ENCODE measurements around the gene TBX2. TPM values are rescaled to one million over a fixed set of nuclear protein-coding genes. Genes with fewer than 3 reads are reported as not detected.

Gene TBX2
- total RNA-seq, 1 donor from 2014 or later, result 1.1 TPM

DNA sequence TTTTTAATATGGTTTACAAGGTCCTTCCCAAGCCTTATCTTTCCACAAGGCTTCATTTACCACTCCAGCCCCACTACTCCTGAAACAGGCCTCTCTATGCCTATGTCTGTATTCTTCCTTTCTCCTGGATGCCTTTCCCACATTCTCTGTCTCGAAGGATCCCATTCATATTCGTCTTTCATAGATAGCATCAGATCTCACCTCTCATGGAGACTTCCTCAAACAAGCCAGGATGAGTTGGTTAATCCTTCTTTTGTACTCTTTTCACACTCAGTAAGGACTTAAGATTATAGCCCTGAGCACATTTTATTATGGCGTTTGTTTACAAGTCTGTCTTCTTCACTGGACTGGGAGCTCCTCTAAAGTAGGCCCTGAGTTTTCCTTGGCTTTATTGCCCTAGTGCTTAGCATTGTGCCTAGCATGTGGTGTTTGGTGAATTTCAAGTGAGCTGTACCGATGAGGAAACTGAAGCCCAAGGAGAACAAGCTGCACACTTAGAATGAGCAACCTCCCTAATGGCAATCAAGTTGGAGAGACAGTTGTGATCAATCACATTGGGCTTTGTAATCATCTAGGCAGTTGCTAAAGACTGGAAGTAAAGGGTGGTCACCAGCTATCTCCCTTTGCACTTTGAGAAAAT, 42.6 kb downstream of the TBX2 start:
- Mint-ChIP-seq H3K27ac (no peak overlapping the region), H3K4me1 (ENCODE audit: low read depth) (peaks cover 11% of the 10 kb centered on the region), H3K36me3 (ENCODE audit: insufficient read depth) (no peaks in the 10 kb centered on the region), H3K9me3 (ENCODE audit: low read depth) (peaks cover 3% of the 10 kb centered on the region), H3K27me3 (peaks cover 47% of the 10 kb centered on the region), H3K4me3 (ENCODE audit: low read depth) (no peak overlapping the region)
- no peak for TF ChIP-seq CTCF (IDR thresholded peaks at IDR 0.05; ENCODE audit: unreplicated experiment)
- DNase-seq (ENCODE audit: low spot score, unreplicated experiment), result no peak

DNA sequence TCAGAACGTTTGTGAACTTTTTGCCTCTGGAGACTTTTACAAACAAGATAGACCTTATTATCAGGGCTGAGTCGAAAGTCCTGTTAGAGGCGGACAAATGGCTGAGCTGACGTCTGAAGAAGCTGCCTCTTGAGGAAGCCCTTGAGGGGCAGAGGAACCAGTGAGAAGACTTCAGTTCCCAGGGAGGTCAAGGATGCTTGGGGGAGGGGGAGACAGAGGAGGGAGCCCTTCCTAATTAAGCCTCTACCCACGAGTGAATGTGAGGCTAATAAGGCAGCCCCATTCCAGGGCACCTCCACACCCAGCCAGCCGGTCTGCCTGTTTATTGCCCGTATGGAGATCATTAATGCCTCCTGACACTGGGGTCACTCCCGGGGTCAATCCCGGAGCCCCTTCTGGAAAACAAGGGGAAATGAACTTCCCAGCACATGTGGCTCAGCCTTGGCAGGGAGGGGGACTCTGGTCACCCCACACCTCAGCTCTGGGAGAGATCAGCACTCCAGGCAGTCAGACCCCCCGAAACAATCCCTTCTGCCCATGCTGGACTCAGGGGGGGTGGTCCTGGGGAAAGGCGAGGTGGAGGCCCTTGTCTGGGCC, 43.3 kb downstream of the TBX2 start:
- H3K27me3 Mint-ChIP-seq, result peaks cover 49% of the 10 kb centered on the region
- DNase-seq (ENCODE audit: low spot score, unreplicated experiment), result no peak
- H3K27ac Mint-ChIP-seq, result no peak overlapping the region
- no peaks in the 10 kb centered on the region for H3K36me3 Mint-ChIP-seq (ENCODE audit: insufficient read depth)
- no peak for TF ChIP-seq CTCF (IDR thresholded peaks at IDR 0.05; ENCODE audit: unreplicated experiment)
- peaks cover 11% of the 10 kb centered on the region for H3K4me1 Mint-ChIP-seq (ENCODE audit: low read depth)
- H3K9me3 Mint-ChIP-seq (ENCODE audit: low read depth), result no peaks in the 10 kb centered on the region
- H3K4me3 Mint-ChIP-seq (ENCODE audit: low read depth), result no peak overlapping the region

- no peak overlapping the region for H3K4me3 Mint-ChIP-seq (ENCODE audit: low read depth)
- no peak overlapping the region for H3K27ac Mint-ChIP-seq
- no peaks in the 10 kb centered on the region for H3K9me3 Mint-ChIP-seq (ENCODE audit: low read depth)
- H3K4me1 Mint-ChIP-seq (ENCODE audit: low read depth), result peaks cover 11% of the 10 kb centered on the region
- DNase-seq (ENCODE audit: low spot score, unreplicated experiment), result no peak
- H3K36me3 Mint-ChIP-seq (ENCODE audit: insufficient read depth), result no peaks in the 10 kb centered on the region
- TF ChIP-seq CTCF (IDR thresholded peaks at IDR 0.05; ENCODE audit: unreplicated experiment), result no peak
- peaks cover 50% of the 10 kb centered on the region for H3K27me3 Mint-ChIP-seq
These were observed 43.8 kb downstream of the TBX2 start for GRCh38 chr17:61443475-61443882.

DNA sequence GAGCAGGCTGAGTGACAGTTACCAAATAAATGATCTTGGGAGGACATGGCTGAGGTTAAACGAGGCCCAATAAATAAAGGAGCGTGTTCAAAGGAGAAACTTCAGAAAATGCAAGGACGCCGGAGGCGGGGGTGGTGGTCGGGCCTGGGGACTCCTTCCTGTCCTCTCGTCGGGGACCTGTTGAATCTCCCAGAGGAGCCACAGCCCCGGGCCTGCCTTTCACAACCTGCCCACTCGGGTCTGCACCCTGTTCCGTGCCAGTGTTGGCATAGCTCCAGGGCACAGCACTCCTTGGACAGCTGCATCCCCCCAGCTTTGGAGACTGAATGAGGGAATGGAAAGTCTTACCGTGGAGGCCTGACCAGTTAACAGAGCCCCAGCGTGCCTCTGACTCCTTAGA, 44.4 kb downstream of the TBX2 start:
- Mint-ChIP-seq H3K4me1 (ENCODE audit: low read depth) (peaks cover 11% of the 10 kb centered on the region), H3K27me3 (peaks cover 51% of the 10 kb centered on the region), H3K9me3 (ENCODE audit: low read depth) (no peaks in the 10 kb centered on the region), H3K4me3 (ENCODE audit: low read depth) (no peak overlapping the region), H3K36me3 (ENCODE audit: insufficient read depth) (no peaks in the 10 kb centered on the region), H3K27ac (no peak overlapping the region)
- no peak for TF ChIP-seq CTCF (IDR thresholded peaks at IDR 0.05; ENCODE audit: unreplicated experiment)
- no peak for DNase-seq (ENCODE audit: low spot score, unreplicated experiment)

DNA sequence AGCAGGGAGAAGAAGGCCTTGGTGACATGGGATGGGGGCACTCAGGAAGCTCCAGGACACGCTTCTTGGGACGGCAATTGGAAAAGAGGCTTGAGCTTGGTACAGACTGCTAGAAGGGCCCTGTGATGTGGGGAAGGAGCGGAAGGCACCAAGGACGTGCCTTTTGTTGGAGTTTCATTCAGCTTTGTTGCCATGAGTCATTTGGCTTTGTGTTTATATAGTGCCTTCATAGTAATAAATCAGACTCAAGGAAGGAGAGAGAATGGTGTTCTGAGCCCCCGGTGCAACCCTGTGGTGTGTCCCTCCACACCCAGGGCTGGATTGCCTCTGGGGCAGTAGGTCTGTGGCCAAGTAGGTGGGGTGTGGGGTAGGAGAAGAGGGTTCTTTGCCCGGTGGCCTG, 45.2 kb downstream of the TBX2 start:
- Mint-ChIP-seq H3K27me3 (peaks cover 56% of the 10 kb centered on the region), H3K36me3 (ENCODE audit: insufficient read depth) (no peaks in the 10 kb centered on the region), H3K4me3 (ENCODE audit: low read depth) (no peak overlapping the region), H3K9me3 (ENCODE audit: low read depth) (no peaks in the 10 kb centered on the region), H3K27ac (no peak overlapping the region), H3K4me1 (ENCODE audit: low read depth) (peaks cover 11% of the 10 kb centered on the region)
- no peak for DNase-seq (ENCODE audit: low spot score, unreplicated experiment)
- TF ChIP-seq CTCF (IDR thresholded peaks at IDR 0.05; ENCODE audit: unreplicated experiment), result no peak

Data from progenitor cell of endocrine pancreas (in vitro differentiated cells).